ENCODE data around the gene FTO.

- no peak for TF ChIP-seq EP300 (IDR thresholded peaks at IDR 0.05; ENCODE audit: borderline replicate concordance in 1 of 2, low read depth in 2 of 2, low read length in 2 of 2)
- TF ChIP-seq, protein P1, sequence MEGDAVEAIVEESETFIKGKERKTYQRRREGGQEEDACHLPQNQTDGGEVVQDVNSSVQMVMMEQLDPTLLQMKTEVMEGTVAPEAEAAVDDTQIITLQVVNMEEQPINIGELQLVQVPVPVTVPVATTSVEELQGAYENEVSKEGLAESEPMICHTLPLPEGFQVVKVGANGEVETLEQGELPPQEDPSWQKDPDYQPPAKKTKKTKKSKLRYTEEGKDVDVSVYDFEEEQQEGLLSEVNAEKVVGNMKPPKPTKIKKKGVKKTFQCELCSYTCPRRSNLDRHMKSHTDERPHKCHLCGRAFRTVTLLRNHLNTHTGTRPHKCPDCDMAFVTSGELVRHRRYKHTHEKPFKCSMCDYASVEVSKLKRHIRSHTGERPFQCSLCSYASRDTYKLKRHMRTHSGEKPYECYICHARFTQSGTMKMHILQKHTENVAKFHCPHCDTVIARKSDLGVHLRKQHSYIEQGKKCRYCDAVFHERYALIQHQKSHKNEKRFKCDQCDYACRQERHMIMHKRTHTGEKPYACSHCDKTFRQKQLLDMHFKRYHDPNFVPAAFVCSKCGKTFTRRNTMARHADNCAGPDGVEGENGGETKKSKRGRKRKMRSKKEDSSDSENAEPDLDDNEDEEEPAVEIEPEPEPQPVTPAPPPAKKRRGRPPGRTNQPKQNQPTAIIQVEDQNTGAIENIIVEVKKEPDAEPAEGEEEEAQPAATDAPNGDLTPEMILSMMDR (IDR thresholded peaks at IDR 0.05; ENCODE audit: control extremely low read depth in 1 of 3, insufficient read depth in 1 of 3, low read depth in 1 of 3, low read length in 3 of 3): no peak
These were observed 119.1 kb downstream of the FTO start for GRCh38 chr16:53822936-53823529.

Data from H1 (cell line).